Vagina (tissue), 2 donors: ENCODE measurements around the gene DTHD1.

ENCODE experiments used
- POLR2A ChIP-seq, 2 donors: fragments of 450-650 bp; IDR thresholded peaks; one replicate each; pipeline ENCODE4 v1.6.1; 2017; ENCODE audit warnings: antibody characterized with exemption in 2 of 2, mild to moderate bottlenecking in 2 of 2, moderate library complexity in 2 of 2
- POLR2AphosphoS5 ChIP-seq, 2 donors: sonication (generic); formaldehyde crosslinking; IDR thresholded peaks; one replicate each; pipeline ENCODE4 v1.9.0; 2017; ENCODE audit warnings: antibody characterized with exemption in 2 of 2, mild to moderate bottlenecking in 2 of 2, low read depth in 1 of 2; ENCODE audit not compliant: insufficient read depth in 1 of 2
- TF ChIP-seq, protein P1 (sequence below), 3 experiments: fragments of 450-650 bp in 2 of 3; fragments of 200-600 bp in 1 of 3; sonication (generic) in 1 of 3; IDR thresholded peaks; one replicate each; pipeline ENCODE4 v1.5.1; 2017 to 2019; ENCODE audit warnings: antibody characterized with exemption in 3 of 3, mild to moderate bottlenecking in 2 of 3, moderate library complexity in 2 of 3

DNA sequence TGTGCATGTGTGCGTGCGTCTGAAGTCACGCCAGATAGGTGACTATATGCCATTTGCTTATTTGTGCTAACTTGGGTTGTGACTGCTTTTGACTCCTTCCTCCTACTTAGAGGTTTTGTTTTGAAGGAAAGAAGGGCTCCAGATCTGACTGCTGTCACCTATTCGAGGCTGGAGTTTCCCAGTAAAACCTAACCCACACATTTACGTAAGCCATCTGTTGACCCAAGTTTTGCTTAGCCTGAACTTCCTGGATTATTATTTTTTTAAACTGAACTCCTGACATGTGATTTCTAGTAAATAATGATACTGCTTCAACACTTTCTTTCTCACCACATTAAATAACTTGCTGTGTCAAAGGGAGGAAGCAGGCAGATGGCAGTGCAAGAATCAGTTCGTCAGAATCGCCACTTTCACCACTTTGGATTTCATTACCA is 41.5 kb downstream of the DTHD1 start:
- TF ChIP-seq POLR2AphosphoS5 (IDR thresholded peaks at IDR 0.05; ENCODE audit: insufficient read depth in 1 of 2, low read depth in 1 of 2) (no peak), POLR2A (IDR thresholded peaks at IDR 0.05) (no peak)
- TF ChIP-seq, protein P1, sequence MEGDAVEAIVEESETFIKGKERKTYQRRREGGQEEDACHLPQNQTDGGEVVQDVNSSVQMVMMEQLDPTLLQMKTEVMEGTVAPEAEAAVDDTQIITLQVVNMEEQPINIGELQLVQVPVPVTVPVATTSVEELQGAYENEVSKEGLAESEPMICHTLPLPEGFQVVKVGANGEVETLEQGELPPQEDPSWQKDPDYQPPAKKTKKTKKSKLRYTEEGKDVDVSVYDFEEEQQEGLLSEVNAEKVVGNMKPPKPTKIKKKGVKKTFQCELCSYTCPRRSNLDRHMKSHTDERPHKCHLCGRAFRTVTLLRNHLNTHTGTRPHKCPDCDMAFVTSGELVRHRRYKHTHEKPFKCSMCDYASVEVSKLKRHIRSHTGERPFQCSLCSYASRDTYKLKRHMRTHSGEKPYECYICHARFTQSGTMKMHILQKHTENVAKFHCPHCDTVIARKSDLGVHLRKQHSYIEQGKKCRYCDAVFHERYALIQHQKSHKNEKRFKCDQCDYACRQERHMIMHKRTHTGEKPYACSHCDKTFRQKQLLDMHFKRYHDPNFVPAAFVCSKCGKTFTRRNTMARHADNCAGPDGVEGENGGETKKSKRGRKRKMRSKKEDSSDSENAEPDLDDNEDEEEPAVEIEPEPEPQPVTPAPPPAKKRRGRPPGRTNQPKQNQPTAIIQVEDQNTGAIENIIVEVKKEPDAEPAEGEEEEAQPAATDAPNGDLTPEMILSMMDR (IDR thresholded peaks at IDR 0.05): no peak
